K562 (cell line): ENCODE measurements around the gene TMEM126A. TPM values are rescaled to one million over a fixed set of nuclear protein-coding genes. Genes with fewer than 3 reads are reported as not detected.

Experiments used
- BCOR ChIP-seq: fragments of 450-650 bp; IDR thresholded peaks from 2 replicates; pipeline ENCODE4 v1.6.1; 2016
- BRD9 ChIP-seq: fragments of 450-650 bp; IDR thresholded peaks from 2 replicates; pipeline ENCODE4 v1.6.1; 2018; ENCODE audit warnings: low read depth; ENCODE audit not compliant: partially characterized antibody
- CXXC5 ChIP-seq: fragments of 250-450 bp; sonication (Bioruptor Pico); IDR thresholded peaks from 2 replicates; pipeline ENCODE4 v1.8.0; 2022; ENCODE audit warnings: inconsistent platforms, mild to moderate bottlenecking, moderate library complexity
- DACH1 ChIP-seq: fragments of 450-650 bp; IDR thresholded peaks from 2 replicates; pipeline ENCODE4 v1.6.1; 2018; ENCODE audit not compliant: partially characterized antibody
- KAT8 ChIP-seq: fragments of 450-650 bp; IDR thresholded peaks from 2 replicates; pipeline ENCODE4 v1.6.1; 2016; ENCODE audit warnings: low read depth, mild to moderate bottlenecking
- NFE2L1 ChIP-seq: fragments of 450-650 bp; IDR thresholded peaks from 2 replicates; pipeline ENCODE4 v1.6.1; 2016; ENCODE audit warnings: missing genetic modification characterization, low read depth, mild to moderate bottlenecking, missing compliant biosample characterization, moderate library complexity, borderline replicate concordance
- PTBP1 ChIP-seq: fragments of 200-400 bp; formaldehyde crosslinking; IDR thresholded peaks from 2 replicates; pipeline ENCODE4 v1.6.1; 2017; ENCODE audit warnings: low read depth, low read length
- RBFOX2 ChIP-seq: fragments of 200-400 bp; formaldehyde crosslinking; IDR thresholded peaks from 2 replicates; pipeline ENCODE4 v1.6.1; 2017; ENCODE audit warnings: low read depth, mild to moderate bottlenecking, low read length, moderate library complexity
- SETDB1 ChIP-seq: IDR thresholded peaks from one replicate; pipeline ENCODE4 v1.6.1; 2012; ENCODE audit warnings: low read length, control low read depth, inconsistent platforms
- ZNF12 ChIP-seq: sonication (generic); formaldehyde crosslinking; IDR thresholded peaks from 2 replicates; pipeline ENCODE4 v1.4.0; 2020; ENCODE audit warnings: mild to moderate bottlenecking, missing genetic modification reagents
- ZNF57 ChIP-seq: fragments of 450-650 bp; formaldehyde crosslinking; IDR thresholded peaks from 2 replicates; pipeline ENCODE4 v1.4.0; 2020; ENCODE audit warnings: mild to moderate bottlenecking, moderate library complexity
- polyA plus RNA-seq, 8 experiments: library from polyadenylated mRNA; depleted of rRNA in 4 of 8; stranded (reverse) in 5 of 8; unstranded in 3 of 8; fragments of >200 nt; fragmentation: Nextera tagmentation in 2 of 8; fragmentation: Illumina TruSeq in 1 of 8; extraction: Ambion mirVana in 2 of 8; extraction: Trizol in 1 of 8; gene quantifications; 2 replicates each; pipeline versions ENCODE4 v1.2.1 to v1.2.3, GENCODE V29; 2011 to 2014; ENCODE audit warnings: inconsistent platforms in 1 of 8, missing spikeins in 1 of 8
- total RNA-seq, 7 experiments: library from RNA; depleted of rRNA in 6 of 7; stranded (reverse); fragments of >200 nt in 6 of 7; fragmentation: Illumina TruSeq in 2 of 7; extraction: Trizol in 2 of 7; gene quantifications; 2 replicates each; pipeline versions ENCODE4 v1.2.1 to v1.2.3, GENCODE V29; 2011 to 2021; ENCODE audit warnings: low replicate concordance in 1 of 7
- TF ChIP-seq, protein P1 (sequence below): fragments of 250-450 bp; sonication (Bioruptor Pico); IDR thresholded peaks from 2 replicates; pipeline ENCODE4 v1.8.0; 2021; ENCODE audit warnings: mild to moderate bottlenecking, moderate library complexity
- TF ChIP-seq, protein P2 (sequence below), 2 experiments: fragments of 150-350 bp in 1 of 2; IDR thresholded peaks; 2 replicates each; pipeline ENCODE4 v1.6.1; 2012 to 2016; ENCODE audit warnings: low read depth in 2 of 2, low read length in 2 of 2, mild to moderate bottlenecking in 1 of 2, moderate library complexity in 1 of 2

TMEM126A gene
- total and polyA plus RNA-seq, 9 of the 15 experiments (the other 6 are each of a cell fraction or from before 2014, with no cell fraction given), result 19.3 to 154 (median 56.3) TPM

DNA sequence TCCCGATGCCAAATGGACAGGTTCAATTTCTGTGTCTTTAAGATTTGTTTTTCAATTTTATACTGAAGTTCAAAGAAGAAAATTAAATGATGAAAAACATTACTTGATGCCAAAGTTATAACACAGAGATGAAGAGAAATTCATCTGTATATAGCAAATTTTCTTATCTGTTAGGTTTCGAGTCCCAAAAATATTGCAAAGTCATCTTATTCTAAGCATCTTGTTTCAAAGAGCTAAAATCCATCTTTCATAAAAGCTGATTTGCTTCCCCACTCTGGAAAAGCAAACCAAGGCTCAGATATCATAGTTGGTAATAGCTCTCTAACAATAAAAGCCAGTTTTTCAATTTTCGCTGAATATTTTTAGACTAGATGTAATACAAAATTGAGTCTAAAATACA, 57.2 kb downstream of the TMEM126A start (continued):
- no peak for TF ChIP-seq DACH1
- no peak for TF ChIP-seq BRD9
- TF ChIP-seq, protein P1, sequence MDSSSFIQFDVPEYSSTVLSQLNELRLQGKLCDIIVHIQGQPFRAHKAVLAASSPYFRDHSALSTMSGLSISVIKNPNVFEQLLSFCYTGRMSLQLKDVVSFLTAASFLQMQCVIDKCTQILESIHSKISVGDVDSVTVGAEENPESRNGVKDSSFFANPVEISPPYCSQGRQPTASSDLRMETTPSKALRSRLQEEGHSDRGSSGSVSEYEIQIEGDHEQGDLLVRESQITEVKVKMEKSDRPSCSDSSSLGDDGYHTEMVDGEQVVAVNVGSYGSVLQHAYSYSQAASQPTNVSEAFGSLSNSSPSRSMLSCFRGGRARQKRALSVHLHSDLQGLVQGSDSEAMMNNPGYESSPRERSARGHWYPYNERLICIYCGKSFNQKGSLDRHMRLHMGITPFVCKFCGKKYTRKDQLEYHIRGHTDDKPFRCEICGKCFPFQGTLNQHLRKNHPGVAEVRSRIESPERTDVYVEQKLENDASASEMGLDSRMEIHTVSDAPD (CRISPR knock-in tag), result no peak
- no peak for TF ChIP-seq ZNF12 (CRISPR knock-in tag)
- no peak for TF ChIP-seq ZNF57 (CRISPR knock-in tag)
- TF ChIP-seq PTBP1, result no peak
- no peak for TF ChIP-seq CXXC5
- TF ChIP-seq BCOR, result no peak
- no peak for TF ChIP-seq SETDB1
- TF ChIP-seq RBFOX2, result no peak
- TF ChIP-seq, protein P2, sequence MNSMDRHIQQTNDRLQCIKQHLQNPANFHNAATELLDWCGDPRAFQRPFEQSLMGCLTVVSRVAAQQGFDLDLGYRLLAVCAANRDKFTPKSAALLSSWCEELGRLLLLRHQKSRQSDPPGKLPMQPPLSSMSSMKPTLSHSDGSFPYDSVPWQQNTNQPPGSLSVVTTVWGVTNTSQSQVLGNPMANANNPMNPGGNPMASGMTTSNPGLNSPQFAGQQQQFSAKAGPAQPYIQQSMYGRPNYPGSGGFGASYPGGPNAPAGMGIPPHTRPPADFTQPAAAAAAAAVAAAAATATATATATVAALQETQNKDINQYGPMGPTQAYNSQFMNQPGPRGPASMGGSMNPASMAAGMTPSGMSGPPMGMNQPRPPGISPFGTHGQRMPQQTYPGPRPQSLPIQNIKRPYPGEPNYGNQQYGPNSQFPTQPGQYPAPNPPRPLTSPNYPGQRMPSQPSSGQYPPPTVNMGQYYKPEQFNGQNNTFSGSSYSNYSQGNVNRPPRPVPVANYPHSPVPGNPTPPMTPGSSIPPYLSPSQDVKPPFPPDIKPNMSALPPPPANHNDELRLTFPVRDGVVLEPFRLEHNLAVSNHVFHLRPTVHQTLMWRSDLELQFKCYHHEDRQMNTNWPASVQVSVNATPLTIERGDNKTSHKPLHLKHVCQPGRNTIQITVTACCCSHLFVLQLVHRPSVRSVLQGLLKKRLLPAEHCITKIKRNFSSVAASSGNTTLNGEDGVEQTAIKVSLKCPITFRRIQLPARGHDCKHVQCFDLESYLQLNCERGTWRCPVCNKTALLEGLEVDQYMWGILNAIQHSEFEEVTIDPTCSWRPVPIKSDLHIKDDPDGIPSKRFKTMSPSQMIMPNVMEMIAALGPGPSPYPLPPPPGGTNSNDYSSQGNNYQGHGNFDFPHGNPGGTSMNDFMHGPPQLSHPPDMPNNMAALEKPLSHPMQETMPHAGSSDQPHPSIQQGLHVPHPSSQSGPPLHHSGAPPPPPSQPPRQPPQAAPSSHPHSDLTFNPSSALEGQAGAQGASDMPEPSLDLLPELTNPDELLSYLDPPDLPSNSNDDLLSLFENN (IDR thresholded peaks at IDR 0.05; ENCODE audit: low read depth in 2 of 2, low read length in 2 of 2), result no peak
- TF ChIP-seq NFE2L1, result 0 out of 2 replicates have a peak, but pooled peaks have one; percentile 9
- no peak for TF ChIP-seq KAT8
